ENCODE data around the gene CCDC175.

DNA sequence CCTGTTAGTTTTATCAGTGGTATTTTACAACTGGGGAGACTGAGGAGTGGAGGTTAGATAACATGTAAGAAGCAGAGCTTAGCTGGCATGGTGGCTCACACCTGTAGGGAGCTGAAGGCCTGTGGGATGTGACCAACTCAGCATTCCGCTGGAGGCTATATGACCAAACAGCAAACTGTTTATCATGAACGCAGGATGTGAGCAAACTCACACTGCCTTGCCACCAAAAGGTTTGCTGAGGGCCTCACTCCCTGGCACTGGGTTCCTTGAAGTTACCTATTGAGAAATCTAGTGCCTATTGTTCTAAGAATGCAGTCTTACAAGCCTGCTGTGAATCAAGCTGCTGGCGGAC is 68.9 kb downstream of the CCDC175 start:
- no peak for TF ChIP-seq POLR2A (IDR thresholded peaks at IDR 0.05; ENCODE audit: low read depth, low read length)
- TF ChIP-seq TAF1 (IDR thresholded peaks at IDR 0.05; ENCODE audit: low read depth, low read length) = no peak

Measured in GM12891 (cell line).